ENCODE measurements around the gene BRPF3.

BRPF3 gene

DNA sequence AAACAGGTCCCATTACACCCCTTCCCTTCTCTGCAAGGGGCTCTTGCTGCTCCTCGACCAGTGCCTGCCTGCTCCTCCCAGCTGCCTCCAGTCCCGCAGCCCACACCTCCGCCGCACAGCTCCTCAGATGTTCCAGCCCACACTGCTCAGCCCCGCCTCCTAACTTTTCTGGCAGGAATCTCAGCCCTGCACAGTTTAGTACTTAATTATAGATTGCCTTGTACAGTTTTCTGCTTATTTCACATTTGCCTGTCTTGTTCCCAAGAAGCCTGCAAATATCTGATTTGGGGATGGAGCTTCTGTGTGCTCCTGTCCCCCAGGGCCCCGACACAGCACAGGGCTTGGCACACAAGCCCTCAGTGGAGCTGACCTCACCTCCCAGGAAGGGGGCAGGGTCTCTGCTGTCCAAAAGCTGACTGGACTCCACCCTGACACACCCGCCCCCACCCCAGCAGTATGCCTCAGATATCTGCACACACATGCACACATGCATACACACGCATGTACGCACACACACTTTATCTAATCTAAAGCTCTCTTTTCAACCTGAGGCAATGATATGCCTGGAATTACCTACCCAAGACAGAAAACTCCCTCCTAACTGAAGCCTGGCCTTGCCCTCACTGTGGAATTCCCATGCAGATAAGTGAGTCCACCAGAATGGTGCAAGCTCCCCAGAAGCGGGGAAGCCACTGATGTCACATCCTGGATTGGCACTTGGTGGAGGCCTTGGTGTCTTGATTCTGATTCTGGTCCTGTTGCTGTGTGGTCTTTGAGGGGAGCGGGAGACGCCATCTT lies 72.1 kb downstream of the BRPF3 start:
- no peak for DNase-seq (ENCODE audit: low read depth in 2 of 2)

DNA sequence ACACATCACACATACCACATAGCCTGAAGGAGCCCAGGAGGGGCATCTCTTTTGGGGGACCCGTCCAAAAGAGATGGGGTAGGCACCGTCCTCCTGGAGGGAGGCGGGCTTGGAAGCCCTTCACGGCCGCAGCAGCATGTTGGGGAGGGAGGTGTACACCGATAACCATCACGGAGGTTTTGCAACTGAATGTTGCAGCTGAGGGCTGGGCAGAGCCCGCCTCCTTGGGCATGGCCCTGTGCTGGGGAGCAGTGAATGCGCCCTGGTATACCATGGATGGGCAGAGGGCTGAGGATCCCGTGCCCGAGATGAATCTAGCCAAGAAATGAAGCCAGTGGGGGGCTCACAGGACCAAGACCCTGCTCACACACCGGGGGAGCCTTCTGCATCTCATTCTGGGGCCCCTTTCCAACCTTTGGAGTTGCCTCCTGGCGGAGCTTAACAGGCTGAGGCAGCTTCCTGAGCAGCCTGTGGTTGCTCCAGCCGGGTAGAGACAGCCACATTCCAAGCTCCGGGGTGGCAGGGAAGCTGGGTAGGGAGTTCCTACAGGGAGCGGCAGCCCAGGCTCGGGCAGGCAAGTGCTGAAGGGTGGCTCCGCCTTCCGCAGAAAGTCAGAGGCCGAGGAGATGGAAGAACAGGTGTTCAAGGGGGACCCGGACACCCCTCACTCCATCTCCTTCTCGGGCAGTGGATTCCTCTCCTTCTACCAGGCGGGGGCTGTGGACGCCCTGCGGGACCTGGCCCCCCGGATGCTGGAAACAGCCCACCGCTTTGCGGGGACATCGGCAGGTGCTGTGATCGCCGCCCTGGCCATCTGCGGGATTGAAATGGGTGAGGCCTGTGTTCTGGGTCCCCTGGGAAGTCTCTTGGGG lies 73.5 kb downstream of the BRPF3 start, which contains the start of gene PNPLA1:
PNPLA1 (plus strand) TSS at position 227 of the 872 bp plus-strand sequence; CDS start at position 627, 400 bp downstream.
- DNase-seq (ENCODE audit: low read depth in 2 of 2): no peak

DNA sequence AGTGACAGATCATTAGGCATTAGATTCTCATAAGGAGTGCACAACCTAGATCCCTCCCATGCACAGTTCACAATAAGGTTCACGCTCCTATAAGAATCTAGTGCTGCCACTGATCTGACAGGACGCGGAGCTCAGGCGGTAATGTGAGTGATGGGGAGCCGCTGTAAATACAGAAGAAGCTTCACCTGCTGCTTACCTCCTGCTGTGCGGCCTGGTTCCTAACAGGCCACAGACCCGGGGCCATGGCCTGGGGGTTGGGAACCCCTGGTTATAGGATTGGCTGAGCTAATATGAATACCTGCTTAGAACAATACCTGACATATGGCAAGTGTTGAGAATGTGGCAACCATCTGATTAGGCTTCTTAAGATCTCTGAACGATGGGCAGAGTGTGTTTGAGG lies 75.7 kb downstream of the BRPF3 start:
- DNase-seq (ENCODE audit: low read depth in 2 of 2): no peak

DNA sequence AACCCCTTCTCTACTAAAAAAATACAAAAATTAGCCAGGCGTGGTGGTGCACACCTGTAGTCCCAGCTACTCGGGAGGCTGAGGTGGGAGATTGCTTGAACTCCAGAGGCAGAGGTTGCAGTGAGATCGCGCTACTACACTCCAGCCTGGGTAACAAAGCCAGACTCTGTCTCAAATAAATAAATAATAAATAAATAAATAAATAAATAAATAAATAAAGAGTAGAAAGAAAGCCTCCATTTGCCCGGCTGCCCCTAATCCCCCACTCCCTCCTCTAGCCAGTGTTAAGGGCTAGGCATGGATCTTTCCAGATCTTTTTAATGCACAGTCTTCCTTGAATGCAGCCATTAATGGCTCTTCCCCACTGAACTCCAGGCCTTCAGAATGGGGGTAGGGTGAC lies 76.5 kb downstream of the BRPF3 start:
- DNase-seq (ENCODE audit: low read depth in 2 of 2): no peak

DNA sequence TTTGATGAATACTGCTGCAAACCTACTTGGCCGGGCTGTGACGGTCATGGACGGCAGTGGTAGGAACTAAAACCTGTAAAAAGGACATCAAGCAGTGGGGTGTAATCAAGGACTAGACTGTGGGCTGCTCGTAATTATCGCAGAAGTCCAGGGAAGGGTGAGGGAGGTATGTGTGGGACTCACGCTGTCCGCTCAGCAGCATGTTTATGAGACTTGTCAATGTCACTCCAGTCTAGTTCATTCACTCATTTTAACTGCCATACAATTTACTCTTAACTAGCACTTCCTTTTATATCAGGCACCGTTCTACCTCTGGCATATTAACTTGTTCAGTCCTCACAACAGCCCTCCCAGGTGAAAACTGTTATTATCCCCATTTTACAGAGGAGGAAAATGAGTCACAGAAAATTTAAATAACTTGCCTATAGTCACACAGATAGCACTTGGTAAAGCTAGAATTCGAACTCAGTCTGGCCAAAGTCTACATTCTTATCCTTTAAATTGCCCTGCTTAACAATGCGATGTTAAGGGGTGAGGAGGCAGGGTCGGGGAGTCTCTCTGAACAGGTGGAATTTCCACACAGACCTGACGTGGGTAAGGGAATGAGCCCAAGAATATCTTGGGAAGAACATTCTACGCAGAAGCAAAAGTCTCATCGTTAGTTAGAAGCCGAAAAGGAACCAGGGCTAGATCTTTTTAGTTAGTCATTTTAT lies 77.4 kb downstream of the BRPF3 start:
- no peak for DNase-seq (ENCODE audit: low read depth in 2 of 2)

DNA sequence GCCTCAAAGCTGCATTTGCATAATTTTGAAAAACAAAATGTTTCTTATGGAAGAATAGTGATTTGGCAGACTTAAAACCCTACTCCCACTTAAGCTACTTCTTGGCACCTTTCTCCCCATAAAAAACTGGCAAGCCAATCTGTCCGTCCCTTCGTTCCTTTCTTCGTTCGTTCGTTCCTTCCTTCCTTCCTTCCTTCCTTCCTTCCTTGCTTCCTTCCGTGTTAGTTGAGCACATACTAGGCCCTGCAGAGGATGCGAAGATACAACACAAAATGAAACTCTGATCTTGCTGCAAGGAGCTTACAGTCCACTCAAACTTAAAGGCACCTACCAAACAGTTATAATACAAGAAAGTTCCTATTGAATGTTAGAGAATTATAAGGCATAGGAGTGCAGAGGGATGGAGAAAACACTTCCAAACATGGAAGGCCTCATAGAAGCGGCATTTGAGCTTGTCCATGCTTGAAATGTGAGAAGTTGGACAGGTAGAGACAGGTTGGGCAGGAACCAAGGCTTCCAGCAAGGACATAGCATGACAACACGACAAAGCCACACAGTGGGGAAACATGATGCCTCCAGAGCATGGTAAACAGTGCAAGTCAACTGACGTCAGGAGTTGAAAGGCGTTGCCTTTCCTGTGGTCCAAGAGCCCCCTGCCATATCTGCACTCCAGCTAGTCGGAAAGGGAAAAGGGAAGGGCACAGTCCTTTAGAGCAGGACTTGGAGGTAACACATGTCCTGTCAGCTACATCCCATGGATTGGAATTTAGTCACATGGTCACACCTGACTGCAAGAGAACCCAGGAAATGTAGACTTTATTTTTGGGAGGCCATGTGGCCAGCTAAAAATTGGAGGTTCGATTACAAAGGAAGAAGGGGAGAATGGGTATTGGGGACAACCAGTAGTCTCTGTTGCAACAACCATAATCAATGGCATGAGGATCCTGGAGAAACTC lies 80.3 kb downstream of the BRPF3 start:
- no peak for DNase-seq (ENCODE audit: low read depth in 2 of 2)

DNA sequence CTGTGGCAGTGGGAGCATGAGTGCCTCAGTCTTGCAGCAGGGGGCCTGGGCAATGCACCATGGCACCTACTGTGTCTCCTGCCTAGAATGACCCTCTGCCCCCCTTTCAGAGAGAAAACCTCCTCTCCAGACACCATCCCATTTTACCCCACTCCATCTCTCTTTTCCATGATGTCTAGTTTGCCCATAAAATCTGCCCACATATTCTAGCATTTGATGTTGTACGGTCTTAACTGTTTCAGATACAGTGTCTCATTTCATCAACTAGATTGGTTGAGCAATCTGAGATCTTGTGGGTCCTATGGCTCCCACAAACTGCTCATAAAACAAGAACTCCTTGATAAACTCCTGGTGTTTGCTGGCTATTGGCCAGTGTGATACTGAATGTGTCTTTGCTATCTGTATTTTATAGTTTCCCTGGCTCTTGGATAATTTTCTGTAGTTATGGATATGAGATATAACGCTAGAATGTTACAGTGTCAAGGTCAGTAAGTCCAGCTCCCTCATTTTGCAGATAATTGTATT lies 81.5 kb downstream of the BRPF3 start:
- DNase-seq (ENCODE audit: low read depth in 2 of 2): no peak

DNA sequence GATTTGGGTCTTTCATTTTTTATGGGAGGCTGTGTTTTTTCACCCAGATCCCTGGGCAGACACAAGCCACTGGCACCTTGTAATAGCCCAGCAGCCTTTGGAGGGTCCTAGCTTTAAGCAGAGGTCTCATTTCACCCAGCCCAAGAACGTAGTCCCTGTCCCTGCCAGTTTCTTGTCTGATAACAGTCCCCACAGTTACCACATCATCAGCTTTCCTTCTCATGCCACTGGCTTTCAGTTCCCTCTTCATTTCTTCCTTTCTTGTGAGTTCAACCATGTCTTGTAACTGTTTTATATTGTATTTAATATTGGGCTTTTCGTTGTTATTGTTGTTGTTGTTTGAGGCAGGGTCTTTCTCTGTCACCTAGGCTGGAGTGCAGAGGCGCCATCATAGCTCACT lies 83.9 kb downstream of the BRPF3 start:
- DNase-seq (ENCODE audit: low read depth in 2 of 2): no peak

DNA sequence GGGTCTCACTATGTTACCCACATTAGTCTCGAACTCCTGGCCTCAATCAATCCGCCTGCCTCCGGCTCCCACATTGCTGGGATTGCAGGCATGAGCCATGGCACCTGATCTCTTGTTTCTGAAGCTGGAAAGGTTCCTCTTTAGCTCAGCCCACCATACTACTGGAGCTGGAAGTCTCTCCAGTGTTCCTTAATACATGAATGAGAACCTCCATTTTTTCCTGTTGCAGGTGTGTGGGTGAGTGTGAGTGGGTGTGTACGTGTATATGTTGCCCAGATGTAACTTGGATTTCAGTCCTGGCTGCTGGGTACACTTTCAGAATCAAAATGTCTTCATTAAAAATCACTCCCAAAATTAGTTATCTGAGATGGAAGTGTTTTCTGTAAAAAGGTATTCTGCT lies 84.4 kb downstream of the BRPF3 start:
- no peak for DNase-seq (ENCODE audit: low read depth in 2 of 2)

Data from stimulated activated CD8-positive, alpha-beta memory T cell treated with anti-CD3 and anti-CD28 coated beads, Interleukin-7, amount 100 ng/mL, for 1 hour (primary cell).